Skeletal muscle cell (primary cell): ENCODE results near the gene TRIP11.

ENCODE experiments used
- DNase-seq: peaks from one replicate; pipeline ENCODE4 v3.0.0-alpha.2; 2010; ENCODE audit warnings: low read depth
- H3K4me3 ChIP-seq: 2 replicates; pipeline ENCODE4 v1.5.1; 2011; ENCODE audit warnings: low read depth, mild to moderate bottlenecking, control low read depth, low read length, moderate library complexity

Gene TRIP11

GRCh38 chr14:92012121-92012748 lies 27.6 kb downstream of the TRIP11 start:
- H3K4me3 ChIP-seq = no peak overlapping the region
- no peak for DNase-seq

GRCh38 chr14:92010644-92011043 lies 29.2 kb downstream of the TRIP11 start:
- DNase-seq = no peak
- H3K4me3 ChIP-seq = no peak overlapping the region

GRCh38 chr14:92009604-92010003 lies 30.3 kb downstream of the TRIP11 start:
- no peak for DNase-seq
- H3K4me3 ChIP-seq = no peak overlapping the region

GRCh38 chr14:92005019-92005418 lies 34.8 kb downstream of the TRIP11 start:
- no peak for DNase-seq
- H3K4me3 ChIP-seq = no peak overlapping the region

- no peak for DNase-seq
- no peak overlapping the region for H3K4me3 ChIP-seq
These were observed 35.8 kb downstream of the TRIP11 start for GRCh38 chr14:92004062-92004461.

- DNase-seq = no peak
- no peak overlapping the region for H3K4me3 ChIP-seq
These were observed 40.9 kb downstream of the TRIP11 start for GRCh38 chr14:91998667-91999570.

- DNase-seq = no peak
These were observed 42.4 kb downstream of the TRIP11 start for GRCh38 chr14:91997492-91997891.

GRCh38 chr14:91996948-91997371 lies 42.9 kb downstream of the TRIP11 start:
- DNase-seq = peak; percentile 41

More at GRCh38 chr14:91997492-91997891, 42.4 kb downstream of the TRIP11 start:
- H3K4me3 ChIP-seq = no peak overlapping the region

GRCh38 chr14:91987192-91987591 lies 52.7 kb downstream of the TRIP11 start:
- no peak for DNase-seq
- H3K4me3 ChIP-seq = no peak overlapping the region

More at GRCh38 chr14:91996948-91997371, 42.9 kb downstream of the TRIP11 start:
- H3K4me3 ChIP-seq = no peak overlapping the region

- DNase-seq = no peak
- H3K4me3 ChIP-seq = no peak overlapping the region
These were observed 54.2 kb downstream of the TRIP11 start for GRCh38 chr14:91985521-91986255.

GRCh38 chr14:91985008-91985407 lies 54.9 kb downstream of the TRIP11 start:
- DNase-seq = no peak
- no peak overlapping the region for H3K4me3 ChIP-seq

GRCh38 chr14:91983588-91983987 lies 56.3 kb downstream of the TRIP11 start:
- DNase-seq = no peak

GRCh38 chr14:91980157-91980556 lies 59.7 kb downstream of the TRIP11 start:
- DNase-seq = peak; percentile 80
- no peak overlapping the region for H3K4me3 ChIP-seq

More at GRCh38 chr14:91983588-91983987, 56.3 kb downstream of the TRIP11 start:
- H3K4me3 ChIP-seq = no peak overlapping the region

GRCh38 chr14:91977884-91978283 lies 62.0 kb downstream of the TRIP11 start:
- DNase-seq = no peak
- no peak overlapping the region for H3K4me3 ChIP-seq

- H3K4me3 ChIP-seq = no peak overlapping the region
- DNase-seq = no peak
These were observed 64.1 kb downstream of the TRIP11 start for GRCh38 chr14:91975763-91976162.

GRCh38 chr14:91971188-91971778 lies 68.6 kb downstream of the TRIP11 start:
- H3K4me3 ChIP-seq = no peak overlapping the region
- DNase-seq = no peak

- no peak for DNase-seq
- H3K4me3 ChIP-seq = no peak overlapping the region
These were observed 71.6 kb downstream of the TRIP11 start for GRCh38 chr14:91968280-91968679.

GRCh38 chr14:91964724-91965123 lies 75.1 kb downstream of the TRIP11 start:
- no peak for DNase-seq
- H3K4me3 ChIP-seq = no peak overlapping the region

GRCh38 chr14:91964011-91964410 lies 75.8 kb downstream of the TRIP11 start:
- no peak for DNase-seq
- H3K4me3 ChIP-seq = no peak overlapping the region

GRCh38 chr14:91963465-91963864 lies 76.4 kb downstream of the TRIP11 start:
- peak; percentile 86 for DNase-seq

More at GRCh38 chr14:91963465-91963864, 76.4 kb downstream of the TRIP11 start:
- H3K4me3 ChIP-seq = no peak overlapping the region
